GM12878 (cell line): ENCODE measurements around the gene PLCG1.

Experiments
- CTCF ChIP-seq, 3 experiments: IDR thresholded peaks in 2 of 3; conservative IDR thresholded peaks in 1 of 3; 2 replicates each; pipeline ENCODE4 v1.5.1; 2011; ENCODE audit warnings: low read depth in 3 of 3, low read length in 3 of 3, mild to moderate bottlenecking in 3 of 3, control low read depth in 2 of 3, moderate library complexity in 2 of 3, inconsistent platforms in 1 of 3, mixed read lengths in 1 of 3; ENCODE audit not compliant: control insufficient read depth in 2 of 3, insufficient read depth in 1 of 3; ENCODE audit errors: extremely low read depth in 1 of 3
- EP300 ChIP-seq, 2 experiments: fragments of 150-350 bp in 1 of 2; IDR thresholded peaks; 2 replicates each; pipeline ENCODE4 v1.6.1; 2011 to 2012; ENCODE audit warnings: low read depth in 2 of 2, low read length in 2 of 2, borderline replicate concordance in 1 of 2, improper control_type of control experiment in 1 of 2, inconsistent platforms in 1 of 2; ENCODE audit not compliant: control insufficient read depth in 1 of 2
- MXI1 ChIP-seq: fragments of 150-350 bp; IDR thresholded peaks from 2 replicates; pipeline ENCODE4 v1.6.1; 2011; ENCODE audit warnings: low read depth, mild to moderate bottlenecking, inconsistent platforms, low read length, improper control_type of control experiment
- NFYB ChIP-seq: IDR thresholded peaks from 2 replicates; pipeline ENCODE4 v1.6.1; 2011; ENCODE audit warnings: low read depth, mild to moderate bottlenecking, low read length, improper control_type of control experiment, moderate library complexity; ENCODE audit not compliant: insufficient read depth
- PML ChIP-seq: IDR thresholded peaks from 2 replicates; pipeline ENCODE4 v1.6.1; 2012; ENCODE audit warnings: low read length, inconsistent platforms
- POLR2AphosphoS5 ChIP-seq: IDR thresholded peaks from 2 replicates; pipeline ENCODE4 v1.6.1; 2011; ENCODE audit warnings: mild to moderate bottlenecking, low read length, inconsistent platforms
- RELB ChIP-seq: fragments of 450-650 bp; IDR thresholded peaks from 2 replicates; pipeline ENCODE4 v1.6.1; 2017; ENCODE audit warnings: low read depth, mild to moderate bottlenecking, moderate library complexity
- REST ChIP-seq: IDR thresholded peaks from 2 replicates; pipeline ENCODE4 v1.6.1; 2012; ENCODE audit warnings: mild to moderate bottlenecking, low read depth, low read length
- SUZ12 ChIP-seq: fragments of 200-600 bp; sonication (generic); IDR thresholded peaks from one replicate; pipeline ENCODE4 v1.6.1; 2018; ENCODE audit warnings: antibody characterized with exemption, mild to moderate bottlenecking; ENCODE audit not compliant: unreplicated experiment
- YY1 ChIP-seq: IDR thresholded peaks from 2 replicates; pipeline ENCODE4 v1.6.1; 2011; ENCODE audit warnings: low read depth, mild to moderate bottlenecking, low read length
- ZNF24 ChIP-seq: fragments of 450-650 bp; IDR thresholded peaks from 2 replicates; pipeline ENCODE4 v1.6.1; 2017; ENCODE audit warnings: antibody characterized with exemption, mild to moderate bottlenecking

GRCh38 chr20:41121399-41121798, 15.9 kb upstream of the PLCG1 start:
- TF ChIP-seq EP300 (IDR thresholded peaks at IDR 0.05; ENCODE audit: borderline replicate concordance in 1 of 2, control insufficient read depth in 1 of 2, low read depth in 2 of 2, low read length in 2 of 2) (no peak), CTCF (IDR thresholded peaks at IDR 0.05 in 2 of 3, conservative IDR thresholded peaks at IDR 0.05 in 1 of 3; ENCODE audit: control insufficient read depth in 2 of 3, extremely low read depth in 1 of 3, insufficient read depth in 1 of 3, low read depth in 3 of 3, low read length in 3 of 3) (no peak), NFYB (no peak), MXI1 (no peak), YY1 (no peak), REST (no peak), SUZ12 (no peak), PML (no peak), ZNF24 (no peak), RELB (no peak), POLR2AphosphoS5 (no peak)
